Aorta (tissue), 5 donors: Measurements from ENCODE around the gene CD4. TPM values are rescaled to one million over a fixed set of nuclear protein-coding genes. Genes with fewer than 3 reads are reported as not detected.

ENCODE experiments used
- ATAC-seq: fragments of 200-7000 bp; cut with Tn5 transposase; one replicate; pipeline ENCODE4 v1.9.1; 2022; ENCODE audit warnings: moderate library complexity; ENCODE audit not compliant: low FRiP score
- DNase-seq, 2 donors: peaks; one replicate each; pipeline ENCODE4 v3.0.0-alpha.2; 2020
- H3K27ac ChIP-seq, 2 donors: one replicate each; pipeline ENCODE4 v1.5.1; 2013; ENCODE audit warnings: low read length in 2 of 2, mild to moderate bottlenecking in 2 of 2, moderate library complexity in 2 of 2, control low read depth in 1 of 2, inconsistent platforms in 1 of 2, low read depth in 1 of 2
- H3K27me3 ChIP-seq, 2 donors: one replicate each; pipeline ENCODE4 v1.6.1; 2013; ENCODE audit warnings: control low read depth in 1 of 2, low read length in 1 of 2, mild to moderate bottlenecking in 1 of 2, moderate library complexity in 1 of 2; ENCODE audit not compliant: insufficient read depth in 2 of 2, control insufficient read depth in 1 of 2
- H3K36me3 ChIP-seq, 2 donors: one replicate each; pipeline ENCODE4 v1.6.1; 2013; ENCODE audit warnings: control low read depth in 1 of 2, low read length in 1 of 2, mild to moderate bottlenecking in 1 of 2; ENCODE audit not compliant: insufficient read depth in 2 of 2, control insufficient read depth in 1 of 2
- H3K4me1 ChIP-seq, 2 donors: one replicate each; pipeline ENCODE4 v1.6.1; 2013; ENCODE audit warnings: low read length in 2 of 2, control low read depth in 1 of 2, mild to moderate bottlenecking in 1 of 2, moderate library complexity in 1 of 2; ENCODE audit not compliant: insufficient read depth in 2 of 2, control insufficient read depth in 1 of 2
- H3K4me3 ChIP-seq, 2 donors: one replicate each; pipeline ENCODE4 v1.5.1; 2013; ENCODE audit warnings: low read length in 2 of 2, control low read depth in 1 of 2, mild to moderate bottlenecking in 1 of 2
- H3K9me3 ChIP-seq: one replicate; pipeline ENCODE4 v1.6.1; 2013; ENCODE audit warnings: mild to moderate bottlenecking, low read length; ENCODE audit not compliant: control insufficient read depth
- WGBS, 2 donors: extraction: QIAGEN DNeasy Blood & Tissue Kit; methylation state at CpG; one replicate each; pipeline ENCODE4 v1.1.7; 2013; 5-methylcytosine and 5-hydroxymethylcytosine counted together
- intact Hi-C, 2 donors: fragments of 100-400 bp; cut with DNase I; formaldehyde crosslinking; loops; one replicate each; pipeline versions ENCODE4 v1.14.2 to v1.15.0; 2022
- polyA plus RNA-seq, 2 donors: library from polyadenylated mRNA; stranded (reverse); fragments of 200-250 nt; gene quantifications; one replicate each; pipeline ENCODE4 v1.2.3, GENCODE V29; 2013
- total RNA-seq, 2 donors: library from RNA; stranded (reverse); fragmentation: NEBNext Ultra II Directional; extraction: Animal tissue kit (Norgen Biotek cat#: 25700); gene quantifications; one replicate each; pipeline ENCODE4 v1.2.1, GENCODE V29; 2021
- donor health status: healthy with polysubstance abuse.
- donor health status: Bipolar disorder and iron deficiency.
- donor health status: DM: no; HTN: no; CAD: no.
- donor health status: DM: no; HTN: no; CAD: no.
- donor health status: DM: yes; HTN: yes; CAD: no.

The CD4 gene
- total and polyA plus RNA-seq, 4 donors, result 2.1 to 40.6 (median 17.2) TPM

GRCh38 chr12:6826734-6827436 lies 37.6 kb downstream of the CD4 start:
- H3K9me3 ChIP-seq, result no peaks in the 10 kb centered on the region
- no peak overlapping the region for H3K4me3 ChIP-seq
- H3K27me3 ChIP-seq, result no peaks in the 10 kb centered on the region
- no peak overlapping the region for H3K27ac ChIP-seq
- intact Hi-C loops, result loop anchor here (5.0 to 10.0 kb wide), 4 partner anchors 75 to 212 kb away; partner anchors contain the start of gene MLF2 (in 2 of the 2)
- H3K36me3 ChIP-seq, result peaks cover 0 to 2% of the 10 kb centered on the region in 2 donors
- no peaks in the 10 kb centered on the region for H3K4me1 ChIP-seq
- ATAC-seq (no peak), DNase-seq (peak; percentile 48 to 66)
- WGBS, 2 donors, result 66 to 68% methylated on average over 22 of the region's 22 CpGs

- Histone ChIP-seq H3K27ac (no peak overlapping the region), H3K9me3 (no peaks in the 10 kb centered on the region), H3K27me3 (no peaks in the 10 kb centered on the region), H3K4me1 (no peaks in the 10 kb centered on the region), H3K4me3 (no peak overlapping the region), H3K36me3 (peaks cover 0 to 2% of the 10 kb centered on the region in 2 donors)
- intact Hi-C loops, result loop anchor here (5.0 to 10.0 kb wide), 4 partner anchors 75 to 213 kb away; partner anchors contain the start of gene MLF2 (in 2 of the 2)
- ATAC-seq (peak; percentile 68), DNase-seq (peak; percentile 90 to 94)
- 2 to 3% methylated on average over 8 of the region's 8 CpGs for WGBS, 2 donors
Measured at GRCh38 chr12:6827437-6827911, 38.1 kb downstream of the CD4 start.

GRCh38 chr12:6827982-6828780 lies 38.9 kb downstream of the CD4 start, which contains the start of gene P3H3:
P3H3 (plus strand) TSS chr12:6828407; CDS start chr12:6828441, 34 bp downstream.
- WGBS, 2 donors, result 0 to 1% methylated on average over 53 to 60 of the region's 60 CpGs
- intact Hi-C loops, result loop anchor here (5.0 to 10.0 kb wide), 4 partner anchors 76 to 213 kb away; partner anchors contain the start of gene MLF2 (in 2 of the 2)
- H3K27me3 ChIP-seq, result no peaks in the 10 kb centered on the region
- peaks cover 0 to 2% of the 10 kb centered on the region in 2 donors for H3K36me3 ChIP-seq
- H3K4me3 ChIP-seq, result peak within 1 kb of the TSS; percentile 90 to 92
- H3K4me1 ChIP-seq, result no peaks in the 10 kb centered on the region
- H3K9me3 ChIP-seq, result no peaks in the 10 kb centered on the region
- DNase-seq (peak; percentile 61 to 78), ATAC-seq (peak; percentile 1)
- H3K27ac ChIP-seq, result peak within 1 kb of the TSS; percentile 71 to 87

- H3K4me3 ChIP-seq, result peak overlapping the region; percentile 90 to 92
- H3K36me3 ChIP-seq, result peaks cover 0 to 2% of the 10 kb centered on the region in 2 donors
- intact Hi-C loops, result loop anchor here (5.0 to 10.0 kb wide), 4 partner anchors 77 to 214 kb away; partner anchors contain the start of gene MLF2 (in 2 of the 2)
- peak overlapping the region; percentile 71 to 87 for H3K27ac ChIP-seq
- no peaks in the 10 kb centered on the region for H3K4me1 ChIP-seq
- H3K9me3 ChIP-seq, result no peaks in the 10 kb centered on the region
- WGBS, 2 donors, result 0 to 1% methylated on average over 70 to 71 of the region's 71 CpGs
- DNase-seq, result peak; percentile 70 to 86
- ATAC-seq, result peak; percentile 57
- no peaks in the 10 kb centered on the region for H3K27me3 ChIP-seq
Measured at GRCh38 chr12:6828781-6829535, 39.6 kb downstream of the CD4 start.

DNA sequence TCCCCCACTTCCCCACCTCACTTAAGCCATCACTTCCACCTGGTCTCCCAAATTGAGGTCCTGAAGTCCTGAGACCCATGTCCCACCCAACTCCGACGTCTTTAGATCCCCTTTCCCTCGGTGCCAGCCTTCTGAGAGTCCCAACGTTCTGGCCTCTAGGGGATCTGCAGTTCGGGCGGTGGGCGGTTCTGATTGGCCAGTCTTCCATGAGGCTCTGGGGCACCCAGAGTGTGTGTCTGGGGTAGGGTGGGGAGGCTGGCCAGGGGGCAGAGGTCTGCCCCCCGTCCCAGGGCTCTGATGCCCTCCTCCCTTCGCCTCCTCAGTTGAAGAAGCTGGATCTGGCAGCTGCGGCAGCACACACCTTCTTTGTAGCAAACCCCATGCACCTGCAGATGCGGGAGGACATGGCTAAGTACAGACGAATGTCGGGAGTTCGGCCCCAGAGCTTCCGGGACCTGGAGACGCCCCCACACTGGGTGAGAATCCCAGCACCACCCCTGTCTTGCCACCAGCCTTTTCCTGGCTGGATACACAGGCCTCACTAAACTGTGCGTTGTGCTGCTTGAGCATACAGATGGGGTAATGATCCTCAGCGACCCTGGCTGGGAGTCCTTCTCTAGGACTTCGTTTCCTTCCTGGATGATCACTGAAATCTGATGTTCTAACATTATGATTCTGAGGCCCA lies 40.4 kb downstream of the CD4 start:
- DNase-seq (peak in 1 of 2 donors; percentile 53), ATAC-seq (no peak)
- H3K4me1 ChIP-seq, result no peaks in the 10 kb centered on the region
- 13 to 17% methylated on average over 19 of the region's 19 CpGs for WGBS, 2 donors
- H3K36me3 ChIP-seq, result peaks cover 0 to 2% of the 10 kb centered on the region in 2 donors
- intact Hi-C loops, result loop anchor here (5.0 to 10.0 kb wide), 4 partner anchors 77 to 215 kb away; partner anchors contain the start of gene MLF2 (in 2 of the 2)
- H3K4me3 ChIP-seq, result peak overlapping the region; percentile 90 to 92
- peak overlapping the region in 1 of 2 donors; percentile 71 for H3K27ac ChIP-seq
- no peaks in the 10 kb centered on the region for H3K9me3 ChIP-seq
- no peaks in the 10 kb centered on the region for H3K27me3 ChIP-seq

- H3K27me3 ChIP-seq, result no peaks in the 10 kb centered on the region
- ATAC-seq, result no peak
- peak; percentile 47 to 71 for DNase-seq
- no peak overlapping the region for H3K27ac ChIP-seq
- intact Hi-C loops, result no loop called here
- peaks cover 0 to 2% of the 10 kb centered on the region in 2 donors for H3K36me3 ChIP-seq
- H3K4me1 ChIP-seq, result no peaks in the 10 kb centered on the region
- H3K4me3 ChIP-seq, result no peak overlapping the region
- H3K9me3 ChIP-seq, result no peaks in the 10 kb centered on the region
- 83 to 84% methylated on average over 11 of the region's 11 CpGs for WGBS, 2 donors
Measured at GRCh38 chr12:6830286-6830890, 41.1 kb downstream of the CD4 start.

DNA sequence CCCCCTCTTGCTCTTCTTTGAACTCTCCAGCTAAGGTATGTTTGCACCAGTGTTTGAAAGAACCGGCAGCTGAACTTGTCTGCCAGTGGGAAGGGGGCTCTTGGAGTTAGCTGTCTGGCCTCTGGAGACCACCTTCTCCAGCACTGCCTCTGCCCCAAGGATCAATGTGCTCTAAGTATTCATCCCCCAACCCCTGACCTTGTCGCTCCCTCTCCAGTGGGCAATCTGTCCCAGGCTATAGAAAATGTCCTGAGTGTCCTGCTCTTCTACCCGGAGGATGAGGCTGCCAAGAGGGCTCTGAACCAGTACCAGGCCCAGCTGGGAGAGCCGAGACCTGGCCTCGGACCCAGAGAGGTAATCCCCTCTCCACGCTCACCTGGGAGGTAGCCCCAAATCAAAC lies 41.7 kb downstream of the CD4 start:
- H3K27me3 ChIP-seq, result no peaks in the 10 kb centered on the region
- peaks cover 0 to 2% of the 10 kb centered on the region in 2 donors for H3K36me3 ChIP-seq
- DNase-seq, result peak in 1 of 2 donors; percentile 38
- no peak overlapping the region for H3K27ac ChIP-seq
- no peaks in the 10 kb centered on the region for H3K9me3 ChIP-seq
- H3K4me1 ChIP-seq, result no peaks in the 10 kb centered on the region
- ATAC-seq, result no peak
- 80 to 84% methylated on average over 6 of the region's 6 CpGs for WGBS, 2 donors
- no peak overlapping the region for H3K4me3 ChIP-seq
- intact Hi-C loops, result no loop called here
